IPS-18a (cell line): Measurements from ENCODE around the gene NEAT1.

Experiments used
- H3K27ac ChIP-seq: one replicate; pipeline ENCODE4 v1.5.1; 2013; ENCODE audit warnings: low read length
- H3K27me3 ChIP-seq: one replicate; pipeline ENCODE4 v1.6.1; 2013; ENCODE audit warnings: mild to moderate bottlenecking, low read length; ENCODE audit not compliant: control insufficient read depth, insufficient read depth
- H3K36me3 ChIP-seq: one replicate; pipeline ENCODE4 v1.6.1; 2013; ENCODE audit warnings: low read depth, low read length; ENCODE audit not compliant: control insufficient read depth
- H3K4me1 ChIP-seq: one replicate; pipeline ENCODE4 v1.6.1; 2013; ENCODE audit warnings: low read depth, low read length; ENCODE audit not compliant: control insufficient read depth
- H3K4me3 ChIP-seq: one replicate; pipeline ENCODE4 v1.5.1; 2013; ENCODE audit warnings: low read length
- H3K9ac ChIP-seq: one replicate; pipeline ENCODE4 v1.6.1; 2013; ENCODE audit warnings: mild to moderate bottlenecking, low read length, moderate library complexity
- H3K9me3 ChIP-seq: one replicate; pipeline ENCODE4 v1.6.1; 2013; ENCODE audit warnings: low read depth, low read length; ENCODE audit not compliant: control insufficient read depth

NEAT1 gene

GRCh38 chr11:65392186-65392829 is 30.3 kb upstream of the NEAT1 start:
- Histone ChIP-seq H3K36me3 (no peaks in the 10 kb centered on the region), H3K27me3 (no peaks in the 10 kb centered on the region), H3K4me1 (peaks cover 7% of the 10 kb centered on the region), H3K4me3 (no peak overlapping the region), H3K27ac (no peak overlapping the region), H3K9ac (no peak overlapping the region), H3K9me3 (no peaks in the 10 kb centered on the region)

GRCh38 chr11:65392899-65393298 is 29.7 kb upstream of the NEAT1 start:
- Histone ChIP-seq H3K9ac (no peak overlapping the region), H3K27ac (no peak overlapping the region), H3K4me3 (no peak overlapping the region), H3K27me3 (no peaks in the 10 kb centered on the region), H3K9me3 (no peaks in the 10 kb centered on the region), H3K4me1 (peaks cover 7% of the 10 kb centered on the region), H3K36me3 (no peaks in the 10 kb centered on the region)

- H3K36me3 ChIP-seq, result no peaks in the 10 kb centered on the region
Measured at GRCh38 chr11:65393513-65394079, 29.0 kb upstream of the NEAT1 start.

GRCh38 chr11:65394125-65394536 is 28.5 kb upstream of the NEAT1 start:
- Histone ChIP-seq H3K4me1 (peaks cover 7% of the 10 kb centered on the region), H3K36me3 (no peaks in the 10 kb centered on the region), H3K4me3 (no peak overlapping the region), H3K27me3 (no peaks in the 10 kb centered on the region), H3K9ac (no peak overlapping the region), H3K9me3 (no peaks in the 10 kb centered on the region), H3K27ac (no peak overlapping the region)

More at GRCh38 chr11:65393513-65394079, 29.0 kb upstream of the NEAT1 start:
- no peak overlapping the region for H3K9ac ChIP-seq
- no peaks in the 10 kb centered on the region for H3K9me3 ChIP-seq
- H3K27me3 ChIP-seq, result no peaks in the 10 kb centered on the region
- H3K4me1 ChIP-seq, result peaks cover 7% of the 10 kb centered on the region
- H3K27ac ChIP-seq, result no peak overlapping the region
- no peak overlapping the region for H3K4me3 ChIP-seq

GRCh38 chr11:65395961-65396530 is 26.6 kb upstream of the NEAT1 start:
- no peaks in the 10 kb centered on the region for H3K4me1 ChIP-seq
- H3K36me3 ChIP-seq, result no peaks in the 10 kb centered on the region
- H3K9me3 ChIP-seq, result no peaks in the 10 kb centered on the region
- H3K9ac ChIP-seq, result no peak overlapping the region
- no peaks in the 10 kb centered on the region for H3K27me3 ChIP-seq
- no peak overlapping the region for H3K4me3 ChIP-seq
- H3K27ac ChIP-seq, result no peak overlapping the region

- Histone ChIP-seq H3K27me3 (no peaks in the 10 kb centered on the region), H3K4me1 (peaks cover 3% of the 10 kb centered on the region), H3K36me3 (no peaks in the 10 kb centered on the region), H3K4me3 (no peak overlapping the region), H3K9ac (no peak overlapping the region), H3K27ac (no peak overlapping the region), H3K9me3 (no peaks in the 10 kb centered on the region)
Measured at GRCh38 chr11:65396769-65397745, 25.5 kb upstream of the NEAT1 start.

- Histone ChIP-seq H3K4me3 (no peak overlapping the region), H3K4me1 (peaks cover 3% of the 10 kb centered on the region), H3K9ac (no peak overlapping the region), H3K27me3 (no peaks in the 10 kb centered on the region), H3K27ac (no peak overlapping the region), H3K9me3 (no peaks in the 10 kb centered on the region), H3K36me3 (no peaks in the 10 kb centered on the region)
Measured at GRCh38 chr11:65398362-65398910, 24.2 kb upstream of the NEAT1 start.

- H3K9me3 ChIP-seq, result no peaks in the 10 kb centered on the region
- no peaks in the 10 kb centered on the region for H3K27me3 ChIP-seq
- H3K9ac ChIP-seq, result no peak overlapping the region
- no peak overlapping the region for H3K27ac ChIP-seq
- H3K4me3 ChIP-seq, result no peak overlapping the region
- no peaks in the 10 kb centered on the region for H3K36me3 ChIP-seq
- peaks cover 3% of the 10 kb centered on the region for H3K4me1 ChIP-seq
Measured at GRCh38 chr11:65399249-65399648, 23.3 kb upstream of the NEAT1 start.

- no peak overlapping the region for H3K4me3 ChIP-seq
- peaks cover under 1% of the 10 kb centered on the region for H3K36me3 ChIP-seq
- H3K4me1 ChIP-seq, result peaks cover 3% of the 10 kb centered on the region
- H3K27me3 ChIP-seq, result no peaks in the 10 kb centered on the region
- no peaks in the 10 kb centered on the region for H3K9me3 ChIP-seq
- H3K27ac ChIP-seq, result no peak overlapping the region
- no peak overlapping the region for H3K9ac ChIP-seq
Measured at GRCh38 chr11:65399845-65400244, 22.8 kb upstream of the NEAT1 start.

GRCh38 chr11:65400307-65401072 is 22.1 kb upstream of the NEAT1 start:
- no peaks in the 10 kb centered on the region for H3K9me3 ChIP-seq
- H3K9ac ChIP-seq, result no peak overlapping the region
- H3K4me3 ChIP-seq, result no peak overlapping the region
- peaks cover 5% of the 10 kb centered on the region for H3K36me3 ChIP-seq
- H3K27me3 ChIP-seq, result no peaks in the 10 kb centered on the region
- H3K4me1 ChIP-seq, result peaks cover 3% of the 10 kb centered on the region
- H3K27ac ChIP-seq, result no peak overlapping the region
